GM12875 (cell line): Measurements from ENCODE around the gene BSCL2.
A peak's percentile ranks its signal among the peaks of the same experiment; 100 is the strongest.

Experiments used
- H3K4me3 ChIP-seq: one replicate; pipeline ENCODE4 v1.5.1; 2011; ENCODE audit warnings: low read depth, low read length, control low read depth
- CTCF ChIP-seq: IDR thresholded peaks from 2 replicates; pipeline ENCODE4 v1.5.1; 2011; ENCODE audit warnings: low read depth, mild to moderate bottlenecking, control low read depth, inconsistent platforms, low read length, moderate library complexity, borderline replicate concordance; ENCODE audit not compliant: insufficient read depth

Gene BSCL2

GRCh38 chr11:62648967-62649364 is 58.3 kb downstream of the BSCL2 start:
- TF ChIP-seq CTCF: no peak
- H3K4me3 ChIP-seq: no peak overlapping the region

DNA sequence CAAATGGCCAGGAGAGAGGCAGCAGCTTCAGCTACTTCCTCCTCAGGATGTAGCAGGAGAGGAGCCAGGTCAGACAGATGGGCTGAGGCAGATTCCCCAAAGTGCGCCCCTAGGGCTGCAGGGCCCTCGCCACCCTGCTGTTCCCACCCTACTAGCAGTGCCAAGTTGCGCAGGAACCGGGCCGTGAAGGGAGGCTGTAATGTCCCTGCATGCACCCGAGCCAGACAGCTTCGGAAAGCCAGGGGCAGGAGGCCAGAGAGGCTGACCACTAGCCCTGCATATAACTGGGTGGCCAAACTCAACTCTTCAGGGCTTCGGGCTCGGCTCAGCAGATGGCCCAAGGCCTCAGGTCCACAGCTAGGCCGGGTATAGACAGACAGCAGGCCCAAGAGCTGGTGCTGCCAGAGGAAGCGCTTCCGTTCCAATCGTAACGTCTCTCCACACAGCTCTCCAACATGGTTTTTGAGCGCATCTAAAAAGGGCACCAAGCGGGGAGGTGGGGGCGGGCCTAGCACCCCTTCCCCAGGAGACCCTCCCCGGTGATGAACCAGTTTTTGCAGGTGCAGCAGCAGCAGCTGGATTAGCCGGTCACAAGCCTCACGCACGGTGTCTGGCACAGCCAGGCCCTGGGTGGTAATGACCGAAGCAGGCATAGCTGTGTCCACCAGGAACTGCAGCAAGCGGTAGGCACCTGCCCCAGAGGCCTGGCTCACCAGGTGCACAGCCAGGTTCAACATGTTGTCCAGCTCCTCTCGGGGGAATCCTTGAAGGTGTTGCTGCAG is 58.8 kb downstream of the BSCL2 start:
- no peak for TF ChIP-seq CTCF
- H3K4me3 ChIP-seq: no peak overlapping the region

DNA sequence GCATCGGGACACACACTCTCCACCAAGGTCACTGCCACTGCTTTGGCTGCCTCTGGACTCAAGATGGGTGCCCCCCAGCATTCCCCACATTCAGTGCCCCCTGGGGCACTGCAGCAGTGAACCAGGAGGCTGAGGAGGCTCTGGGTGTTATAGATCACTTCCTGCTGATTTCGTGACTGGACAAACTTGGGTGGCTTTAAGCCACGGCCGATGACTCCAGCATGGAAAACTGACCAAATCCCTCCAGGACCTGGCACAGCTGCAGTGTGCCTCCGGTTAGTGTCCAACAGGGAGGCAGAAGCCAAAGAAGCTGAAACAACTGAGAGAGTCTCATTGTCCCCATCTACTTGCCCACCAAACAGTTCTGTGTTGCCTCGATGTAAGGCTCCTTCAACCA is 59.6 kb downstream of the BSCL2 start:
- H3K4me3 ChIP-seq: no peak overlapping the region
- TF ChIP-seq CTCF: no peak

DNA sequence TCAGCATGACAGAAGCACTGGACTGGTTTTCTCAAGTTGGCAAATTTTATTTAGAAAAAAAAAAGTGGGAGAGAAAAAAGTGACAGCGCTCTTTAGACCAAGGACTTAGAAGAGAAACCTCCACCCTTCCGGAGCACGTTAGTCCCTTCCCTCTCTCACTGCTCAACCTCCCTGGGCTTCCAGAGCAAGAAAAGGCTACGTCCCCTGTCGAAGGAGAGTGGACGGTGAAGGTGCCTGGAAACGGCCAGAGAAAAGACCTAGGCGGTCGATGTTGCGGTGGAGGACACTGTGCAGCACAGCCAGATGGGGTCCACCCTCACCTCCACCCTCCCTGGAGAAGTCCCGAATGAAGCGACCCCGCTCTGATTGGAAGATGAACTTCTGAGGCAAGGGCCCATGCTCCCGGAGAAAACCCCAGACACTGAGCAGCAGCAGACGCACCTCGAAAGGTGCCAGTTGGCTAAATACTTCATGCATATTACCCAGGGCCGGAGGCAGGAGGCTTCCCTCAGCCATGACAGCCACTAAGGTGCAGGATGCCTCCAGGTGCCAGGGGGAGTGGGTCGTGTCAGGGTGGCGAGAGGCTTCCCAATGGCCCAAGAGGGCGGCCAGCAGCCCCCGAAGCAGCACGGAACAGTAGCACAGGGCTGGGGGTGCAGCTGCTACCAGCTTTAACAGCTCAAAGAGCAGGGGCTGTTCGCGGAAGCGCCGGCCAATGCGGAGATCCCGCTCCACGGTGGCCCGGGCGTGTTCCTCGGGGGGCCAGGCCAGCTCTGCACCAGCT is 60.2 kb downstream of the BSCL2 start:
- H3K4me3 ChIP-seq: no peak overlapping the region
- TF ChIP-seq CTCF: no peak

DNA sequence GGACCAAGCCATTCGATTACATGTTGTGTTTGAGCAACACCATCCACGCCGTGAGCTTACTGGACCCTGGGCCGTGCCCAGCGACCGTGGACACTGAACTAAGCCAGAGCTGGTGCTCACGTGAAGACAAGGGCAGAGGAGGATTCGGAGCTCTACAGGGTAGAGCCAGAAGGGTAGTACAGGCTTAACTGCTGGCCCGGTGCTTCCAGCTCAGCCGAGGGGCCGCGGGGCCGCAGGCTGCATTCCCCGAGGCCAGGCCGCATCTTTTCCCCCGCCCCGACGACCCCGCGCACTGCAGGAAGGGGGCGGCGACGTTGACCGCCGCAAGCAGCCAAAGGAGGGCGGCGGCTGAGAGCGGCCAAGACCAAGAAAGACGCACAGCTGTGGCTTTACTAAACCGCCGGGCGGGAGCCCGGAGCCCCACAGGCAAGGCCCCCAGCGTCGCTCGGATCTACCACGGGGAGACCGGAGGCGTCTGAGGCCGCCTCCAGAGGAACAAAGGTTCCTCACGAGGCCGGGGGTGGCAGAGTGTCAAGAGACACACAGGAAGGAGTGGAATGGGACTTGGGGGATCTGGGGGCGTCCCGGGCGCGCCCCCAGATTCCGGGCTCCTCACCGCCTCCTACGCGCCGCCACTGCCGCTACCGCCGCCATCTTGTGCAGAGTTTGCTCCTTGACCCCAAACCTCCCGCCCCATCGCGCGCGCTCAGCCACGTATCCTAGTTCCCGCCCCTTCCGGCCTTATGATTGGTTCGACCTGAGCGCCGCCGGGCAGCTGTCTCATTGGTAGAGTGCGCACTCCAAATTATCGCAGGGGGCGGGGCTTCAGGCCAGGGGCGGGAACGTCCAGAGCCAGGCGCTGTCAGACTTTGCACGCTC is 61.0 kb downstream of the BSCL2 start, which contains the start of gene GANAB:
Gene GANAB (minus strand): TSS at position 668 of the 879 bp plus-strand sequence. CDS start 14 bp downstream, at position 654.
- TF ChIP-seq CTCF: no peak

GRCh38 chr11:62645671-62645945 is 61.6 kb downstream of the BSCL2 start:
- no peak for TF ChIP-seq CTCF
- H3K4me3 ChIP-seq: peak overlapping the region; percentile 91

More for the DNA sequence above, 61.0 kb downstream of the BSCL2 start, which contains the start of gene GANAB:
- peak within 1 kb of the TSS; percentile 91 for H3K4me3 ChIP-seq
